ENCODE data around the gene IFNGR2. TPM values are rescaled to one million over a fixed set of nuclear protein-coding genes. Genes with fewer than 3 reads are reported as not detected.
"Not testable (repeated sequence)": the region's sequence is repeated elsewhere in the genome, so short reads cannot be mapped to it uniquely, and the experiment has no call there.

Gene IFNGR2
- total RNA-seq, 4 donors from 2014 or later: 69.5 to 121 (median 82.4) TPM

GRCh38 chr21:33461538-33462250 is 58.5 kb downstream of the IFNGR2 start:
- DNase-seq (ENCODE audit: low spot score) (no peak), ATAC-seq (ENCODE audit: low FRiP score) (no peak)
- no peak for TF ChIP-seq CTCF (IDR thresholded peaks at IDR 0.05)

GRCh38 chr21:33469183-33469582 is 66.0 kb downstream of the IFNGR2 start:
- not testable (repeated sequence) for DNase-seq (ENCODE audit: low spot score); ATAC-seq (ENCODE audit: low FRiP score)

GRCh38 chr21:33470701-33471100 is 67.5 kb downstream of the IFNGR2 start:
- DNase-seq (ENCODE audit: low spot score) (no peak), ATAC-seq (ENCODE audit: low FRiP score) (no peak)
- no peak for TF ChIP-seq CTCF (IDR thresholded peaks at IDR 0.05)

- no peak for DNase-seq (ENCODE audit: low spot score)
- TF ChIP-seq CTCF (IDR thresholded peaks at IDR 0.05): no peak
- ATAC-seq (ENCODE audit: low FRiP score): no peak
Measured at GRCh38 chr21:33473344-33473743, 70.1 kb downstream of the IFNGR2 start.

GRCh38 chr21:33477066-33477465 is 73.9 kb downstream of the IFNGR2 start:
- TF ChIP-seq CTCF (IDR thresholded peaks at IDR 0.05): no peak
- ATAC-seq (ENCODE audit: low FRiP score) (no peak), DNase-seq (ENCODE audit: low spot score) (no peak)

GRCh38 chr21:33478182-33478581 is 75.0 kb downstream of the IFNGR2 start:
- ATAC-seq (ENCODE audit: low FRiP score) (no peak), DNase-seq (ENCODE audit: low spot score) (no peak)

GRCh38 chr21:33478935-33479678 is 75.9 kb downstream of the IFNGR2 start:
- ATAC-seq (ENCODE audit: low FRiP score) (peak; percentile 24), DNase-seq (ENCODE audit: low spot score) (no peak)
- TF ChIP-seq CTCF (IDR thresholded peaks at IDR 0.05): no peak

More at GRCh38 chr21:33478182-33478581, 75.0 kb downstream of the IFNGR2 start:
- TF ChIP-seq CTCF (IDR thresholded peaks at IDR 0.05): no peak

Data from omental fat pad (tissue), 4 donors.